Stimulated activated CD4-positive, alpha-beta T cell treated with anti-CD3 and anti-CD28 coated beads, Interleukin-1b, Interleukin-23, amount 100 ng/mL, for 24 hours (primary cell): Measurements from ENCODE around the gene ADAT1.
"Not testable (repeated sequence)": the region's sequence is repeated elsewhere in the genome, so short reads cannot be mapped to it uniquely, and the experiment has no call there.

Source experiments
- DNase-seq, 4 experiments: peaks; one replicate each; pipeline ENCODE4 v3.0.0-alpha.2; 2020; ENCODE audit warnings: low read depth in 4 of 4, low spot score in 1 of 4

Gene ADAT1

DNA sequence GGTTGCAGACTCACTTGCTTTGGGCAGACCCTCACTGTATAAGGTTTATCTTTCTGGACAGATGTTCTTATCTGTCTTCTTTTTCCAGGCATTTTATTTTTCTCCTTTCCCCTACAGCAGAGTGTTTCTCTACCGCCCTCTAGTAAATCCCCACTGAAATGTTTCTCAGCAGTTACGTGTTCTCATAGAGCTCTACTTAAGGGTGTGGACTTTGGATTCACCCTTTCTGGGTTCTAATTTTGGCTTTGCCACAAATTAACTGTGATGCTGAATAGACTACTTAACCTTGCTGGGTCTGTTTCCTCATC is 2.0 kb downstream of the ADAT1 start:
- no peak for DNase-seq

DNA sequence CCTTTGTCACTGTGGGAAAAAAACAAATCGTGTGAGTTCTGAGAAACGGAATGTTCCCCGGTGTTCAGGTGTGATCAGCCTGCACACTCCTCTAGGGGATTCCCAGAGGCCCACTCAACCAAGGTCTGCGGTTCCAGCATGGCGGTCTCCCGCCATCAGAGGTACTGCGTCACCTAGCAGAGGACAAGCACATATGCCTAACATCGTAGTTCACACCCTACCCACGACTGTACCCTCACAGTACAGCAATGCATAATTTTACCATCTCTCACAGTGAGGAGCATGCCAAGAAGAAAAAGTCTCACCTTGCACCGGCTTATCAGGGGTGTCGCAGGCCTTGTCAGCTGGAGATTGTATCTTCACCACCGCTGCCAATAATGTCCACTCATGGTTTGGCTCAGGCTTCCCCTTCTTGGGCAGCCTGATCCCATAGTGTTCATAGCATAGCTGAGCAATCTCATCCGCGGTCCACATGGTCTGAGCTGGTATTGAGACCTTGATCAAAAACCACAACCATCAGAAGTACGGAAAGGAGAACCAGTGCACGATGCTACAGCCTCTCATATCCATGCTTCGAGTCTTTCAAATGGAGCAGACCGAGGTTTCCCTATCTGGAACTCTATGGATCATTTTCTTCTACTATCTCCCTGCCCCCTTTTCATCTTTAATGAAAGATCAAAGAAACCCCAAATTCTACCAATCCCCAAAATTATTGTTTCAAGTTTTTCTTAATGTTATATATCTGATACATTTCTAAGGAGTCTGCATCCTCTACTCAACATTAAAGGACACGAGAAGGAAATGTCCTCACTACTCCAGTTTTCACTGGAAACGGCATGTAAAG is 2.5 kb downstream of the ADAT1 start:
- DNase-seq, result no peak

DNA sequence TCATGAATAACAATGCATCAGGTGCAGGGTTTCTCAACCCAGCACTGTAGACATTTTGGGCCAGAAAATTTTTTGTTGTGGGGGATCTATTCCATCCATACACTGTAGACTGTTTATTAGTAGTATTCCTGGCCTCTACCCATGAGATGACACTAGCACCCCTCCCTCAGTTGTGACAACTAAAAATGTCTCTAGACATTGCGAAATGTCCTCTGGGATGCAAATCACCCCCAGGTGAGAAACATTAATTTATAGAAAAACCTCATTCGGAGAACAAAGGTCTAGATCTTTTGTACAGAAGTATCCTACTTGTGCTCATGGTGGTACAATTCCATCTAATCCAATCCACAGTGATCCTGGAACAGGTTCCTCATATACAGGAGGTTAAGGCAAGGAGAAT is 4.3 kb downstream of the ADAT1 start:
- DNase-seq, result no peak

DNA sequence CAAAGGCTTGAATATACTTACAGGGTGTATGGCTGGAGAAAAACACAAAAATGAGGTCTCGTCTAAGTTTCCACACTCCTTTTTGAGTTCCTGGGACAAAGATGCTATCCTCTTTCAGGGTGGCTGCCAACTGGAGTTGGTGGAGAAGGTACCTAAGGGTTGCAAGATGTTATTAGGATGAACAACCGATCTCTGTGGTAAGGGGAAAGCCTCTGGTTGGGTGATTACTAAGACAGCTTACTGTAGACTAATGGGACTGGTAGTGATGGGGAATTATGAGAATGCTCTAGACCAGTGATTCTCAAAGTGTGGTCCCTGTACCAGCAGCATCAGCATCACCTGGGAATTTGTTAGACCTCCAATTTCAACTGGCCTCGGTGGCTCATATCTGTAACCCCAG is 6.0 kb downstream of the ADAT1 start:
- DNase-seq, result no peak

DNA sequence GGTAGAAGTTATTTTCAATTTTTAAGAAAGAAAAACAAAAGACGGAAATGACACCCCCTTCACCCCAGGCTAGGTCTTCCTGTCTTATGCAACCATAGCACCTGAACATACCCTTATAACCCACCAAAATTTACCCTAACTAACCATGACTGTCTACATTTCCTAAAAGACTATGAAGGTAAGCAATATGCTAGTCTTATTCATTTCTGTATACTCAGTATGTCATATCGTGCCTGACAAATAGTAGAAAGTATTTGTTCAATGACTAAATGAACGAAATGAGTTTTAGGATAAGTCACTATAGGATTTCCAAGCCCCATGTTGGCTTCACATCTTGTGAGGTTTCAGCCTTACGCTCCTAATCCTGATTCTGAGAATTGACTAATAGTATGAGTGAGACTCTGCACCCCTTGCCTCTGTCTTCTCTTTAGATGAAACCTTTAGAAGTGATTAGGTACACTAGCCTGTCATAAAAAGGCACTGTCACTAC is 6.5 kb downstream of the ADAT1 start:
- no peak for DNase-seq

DNA sequence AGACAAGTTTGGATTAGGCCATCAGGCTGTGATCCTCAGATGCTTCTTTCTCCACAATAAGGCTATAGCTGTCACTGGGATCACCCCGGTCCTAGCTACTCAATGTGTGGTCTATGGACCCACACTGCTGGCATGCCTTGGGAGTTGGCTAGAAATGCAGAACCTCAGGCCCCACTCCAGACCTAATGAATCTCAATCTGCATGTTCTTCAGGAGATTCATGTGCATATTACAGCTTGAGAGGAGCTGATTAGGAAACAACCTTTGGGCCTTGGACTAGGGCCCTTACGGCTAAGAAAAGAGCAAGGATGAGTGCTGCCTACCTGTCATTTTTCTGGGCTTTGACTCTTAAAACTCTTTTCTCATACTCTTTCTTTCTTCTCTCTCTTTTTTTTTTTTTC is 7.5 kb downstream of the ADAT1 start:
- DNase-seq, result no peak

DNA sequence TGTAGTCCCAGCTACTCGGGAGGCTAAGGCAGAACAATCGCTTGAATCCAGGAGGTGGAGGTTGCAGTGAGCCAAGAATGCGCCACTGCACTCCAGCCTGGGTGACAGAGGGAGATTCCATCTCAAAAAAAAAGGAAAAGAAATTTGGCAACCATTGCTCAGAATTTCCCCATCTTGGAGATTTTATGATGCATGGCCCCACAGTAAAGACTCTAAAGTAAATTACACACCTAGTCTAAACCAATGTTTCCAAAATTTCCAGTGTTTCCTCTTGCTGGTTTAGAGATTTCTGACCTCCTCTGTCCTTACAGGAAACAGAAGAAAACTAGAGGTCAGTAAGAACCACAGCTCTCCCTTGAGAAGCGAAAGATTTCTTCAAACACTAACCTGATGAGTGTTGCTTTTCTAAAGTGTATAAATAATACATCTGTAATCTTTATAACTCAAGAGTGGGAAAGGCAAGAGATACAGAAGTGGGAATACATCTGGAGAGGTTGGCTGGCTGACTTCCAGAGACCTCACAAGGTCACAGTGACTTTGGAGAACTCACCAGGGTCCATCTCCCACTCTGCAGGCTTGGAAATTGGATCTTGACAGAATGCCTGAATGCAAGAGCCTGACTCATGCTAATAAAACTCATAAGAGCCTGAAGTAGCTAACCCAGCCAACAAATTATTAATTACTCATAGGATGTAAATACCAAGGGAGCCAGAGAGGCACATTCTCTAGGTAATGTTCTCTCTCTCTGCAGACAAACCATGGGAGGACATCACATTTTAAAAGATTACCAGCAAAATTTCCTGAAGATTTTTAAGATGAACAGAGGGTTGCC is 8.8 kb downstream of the ADAT1 start:
- DNase-seq, result no peak

DNA sequence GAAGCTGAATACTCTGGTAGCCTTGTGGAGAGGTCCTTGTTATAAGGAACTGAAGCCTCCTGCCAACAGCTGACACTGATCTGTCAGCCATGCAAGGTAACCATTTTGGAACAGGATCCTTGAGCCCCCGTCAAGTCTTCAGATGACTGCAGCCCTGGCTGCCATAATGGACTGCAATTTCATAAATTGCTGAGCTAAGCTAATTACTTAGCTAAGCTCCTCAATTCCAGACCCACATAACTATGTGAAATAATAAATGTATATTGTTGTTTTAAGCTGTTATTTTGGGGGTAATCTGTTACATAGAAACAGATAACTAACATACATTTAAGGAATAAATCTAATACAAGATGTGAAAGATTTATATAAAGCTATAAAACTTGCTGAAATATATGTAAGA is 16.6 kb downstream of the ADAT1 start:
- no peak for DNase-seq

DNA sequence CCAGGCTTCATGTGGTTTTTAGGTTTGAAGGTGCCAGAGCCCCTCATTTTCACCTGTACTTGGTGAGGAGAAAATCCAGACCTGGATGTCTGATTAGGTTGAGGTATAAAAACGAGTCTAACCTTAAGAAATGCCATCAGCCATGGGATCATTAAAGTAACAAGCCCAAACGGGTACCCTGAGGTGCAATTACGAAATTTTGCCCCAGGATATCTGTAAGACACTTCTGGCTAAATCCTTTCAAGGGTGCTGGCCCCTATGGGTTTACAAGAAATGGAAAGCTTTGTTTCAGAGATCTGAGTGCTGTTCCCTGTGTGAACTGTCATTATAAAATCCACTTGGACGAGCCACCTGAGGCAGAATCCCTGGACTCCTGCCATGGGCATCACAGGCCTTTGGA is 19.8 kb downstream of the ADAT1 start:
- DNase-seq, result no peak

DNA sequence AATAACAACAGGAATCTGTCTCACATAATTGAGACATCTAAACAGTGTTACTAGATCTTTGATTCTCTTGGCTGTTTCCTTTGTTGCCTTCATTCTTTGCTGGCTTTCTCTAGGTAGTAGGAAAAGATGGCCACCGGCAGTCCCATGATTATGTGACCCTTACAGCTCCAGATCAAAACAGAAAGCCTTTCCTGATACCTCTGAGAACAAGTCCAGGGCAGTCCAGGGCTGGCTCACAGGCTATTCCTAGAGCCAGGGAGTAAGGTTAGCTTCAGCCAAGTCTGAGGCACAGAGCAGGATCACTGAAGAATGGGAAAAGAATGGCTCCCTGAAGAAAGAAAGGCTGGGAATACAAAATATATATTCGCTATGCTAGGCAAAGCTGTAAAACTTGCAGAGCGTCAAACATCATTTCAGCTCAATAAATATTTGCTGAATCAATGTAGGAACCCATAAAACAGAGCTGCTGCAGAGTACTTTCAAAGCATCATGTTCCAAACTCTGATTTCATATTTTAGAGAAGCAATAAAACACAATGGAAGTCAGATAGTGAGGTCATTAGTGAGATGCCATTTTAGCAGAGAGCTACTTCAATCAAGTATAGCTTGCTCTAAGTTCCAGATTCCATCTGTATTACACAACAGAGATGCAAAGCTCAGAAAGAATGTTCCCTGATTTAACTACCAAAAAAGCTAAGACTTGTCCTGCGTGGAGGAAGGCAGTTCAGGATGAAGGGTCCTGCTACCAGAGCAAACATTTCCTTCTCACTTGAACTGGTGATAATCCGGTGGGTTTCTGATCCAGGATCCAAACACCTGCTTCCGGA is 23.4 kb downstream of the ADAT1 start:
- no peak for DNase-seq

DNA sequence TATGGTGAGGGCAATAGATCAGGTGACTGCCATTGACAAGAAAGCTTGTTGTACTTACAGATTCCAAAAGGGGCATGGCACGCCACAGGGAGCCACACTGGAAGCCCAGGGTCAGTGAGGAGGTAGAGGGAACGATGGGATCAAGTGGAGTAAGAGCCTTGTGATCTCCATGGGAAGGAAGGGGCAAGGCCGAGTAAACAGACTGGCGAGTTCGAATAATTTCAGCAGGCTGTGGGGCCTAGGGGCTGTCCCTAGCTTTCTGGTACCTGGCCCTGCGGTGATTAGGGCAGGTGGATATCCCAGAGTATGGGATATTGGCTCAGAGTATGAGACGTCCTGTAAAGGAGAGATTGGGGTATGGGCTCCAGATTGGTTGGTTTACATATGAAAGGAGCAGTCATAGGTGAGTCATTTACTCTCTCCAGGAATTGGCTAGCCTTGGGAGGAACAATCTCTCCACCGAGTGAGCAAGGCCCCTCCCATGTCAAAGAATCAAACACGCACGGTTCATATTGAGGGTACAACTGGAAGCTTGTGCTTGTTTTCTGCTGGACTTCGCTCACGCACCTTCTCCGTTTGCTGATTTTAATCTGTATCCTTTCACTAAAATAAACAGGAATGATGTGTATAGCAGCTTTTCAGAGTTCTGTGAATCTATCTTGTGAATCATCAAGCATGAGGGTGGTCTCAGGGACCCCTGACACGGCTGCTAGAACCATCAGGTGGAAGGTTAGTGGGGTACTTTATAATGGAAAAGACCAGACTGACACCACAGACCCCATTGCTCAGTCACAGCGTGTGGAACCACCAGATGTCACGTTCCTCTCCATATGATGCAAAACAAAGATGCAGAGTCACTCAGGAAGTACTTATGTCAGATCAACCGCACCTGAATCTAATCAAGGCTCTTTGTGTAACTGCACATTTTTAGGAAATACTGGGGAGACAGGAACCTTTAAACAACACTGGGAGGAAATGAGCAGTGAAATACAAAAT is 29.0 kb downstream of the ADAT1 start:
- no peak for DNase-seq

DNA sequence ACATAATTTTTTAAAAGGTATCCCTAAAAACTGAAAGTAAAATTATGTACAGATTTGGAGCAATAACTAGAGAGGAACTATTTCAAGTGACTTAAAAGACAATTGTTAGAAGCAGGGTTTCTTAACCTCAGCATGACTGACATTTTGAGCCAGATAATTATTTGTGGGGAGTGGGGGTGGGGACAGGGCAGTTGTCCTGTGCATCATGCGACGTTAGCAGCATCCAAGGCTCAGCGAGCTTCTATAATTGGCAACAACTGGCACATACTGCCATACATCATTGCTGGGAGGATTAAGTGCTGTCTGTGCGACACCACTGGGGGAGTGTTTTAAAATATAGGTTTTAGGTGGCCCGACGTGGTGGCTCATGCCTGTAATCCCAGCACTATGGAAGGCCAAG is 29.8 kb downstream of the ADAT1 start:
- DNase-seq, result no peak

DNA sequence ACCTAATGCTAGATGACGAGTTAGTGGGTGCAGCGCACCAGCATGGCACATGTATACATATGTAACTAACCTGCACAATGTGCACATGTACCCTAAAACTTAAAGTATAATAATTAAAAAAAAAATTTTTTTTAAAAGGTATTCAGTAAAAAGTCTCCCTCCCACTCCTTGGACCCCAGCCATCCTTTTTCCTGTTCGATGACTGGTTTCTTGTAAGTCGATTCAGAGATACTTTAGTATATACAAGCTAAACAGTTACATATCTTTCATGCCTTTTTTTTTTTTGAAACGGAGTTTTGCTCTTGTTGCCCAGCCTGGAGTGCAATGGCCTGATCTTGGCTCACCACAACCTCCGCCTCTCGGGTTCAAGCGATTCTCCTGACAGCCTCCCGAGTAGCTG is 31.2 kb downstream of the ADAT1 start:
- DNase-seq, result not testable (repeated sequence)

DNA sequence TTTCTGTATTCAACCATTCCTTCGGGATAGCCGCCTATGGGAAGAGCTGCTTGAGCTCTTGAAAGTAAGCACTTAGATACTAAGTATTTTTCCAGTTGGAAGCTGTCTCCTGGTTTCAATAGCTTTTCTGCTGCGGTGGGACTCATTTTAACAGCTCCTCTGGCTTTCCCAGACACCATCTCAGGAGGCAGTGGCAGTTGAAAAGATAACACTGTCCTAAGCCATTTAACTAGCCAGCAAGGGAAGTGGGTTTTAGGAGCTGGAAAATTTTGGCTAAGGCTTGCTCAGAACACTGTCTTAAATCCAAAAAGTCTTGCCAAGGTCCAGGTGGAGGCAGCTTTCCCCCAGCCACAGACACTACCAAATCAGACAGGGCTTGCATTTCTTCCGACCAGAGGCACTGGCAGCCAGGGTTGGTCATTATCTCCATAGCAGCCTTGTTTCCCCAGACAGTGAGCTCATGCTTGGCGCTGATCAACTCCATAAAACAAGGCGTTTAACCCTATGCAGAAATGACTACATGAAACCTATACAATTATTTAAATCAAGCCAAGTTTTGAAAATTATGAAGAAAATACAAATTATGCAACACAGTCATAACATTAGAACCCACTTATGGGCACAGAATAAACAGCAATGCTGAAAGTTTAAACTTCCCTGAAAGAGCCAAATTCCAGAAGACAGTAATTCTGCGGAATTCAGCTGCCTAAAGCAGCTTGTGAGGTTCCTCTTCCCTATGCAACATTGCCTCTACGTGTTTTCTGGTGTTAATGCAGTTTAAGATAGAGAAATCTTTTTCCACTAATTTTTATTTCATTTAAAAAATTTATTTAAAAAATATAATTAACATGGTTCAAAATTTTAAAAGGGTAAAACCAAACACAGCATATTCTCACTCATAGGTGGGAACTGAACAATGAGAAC is 31.9 kb downstream of the ADAT1 start:
- DNase-seq, result no peak

DNA sequence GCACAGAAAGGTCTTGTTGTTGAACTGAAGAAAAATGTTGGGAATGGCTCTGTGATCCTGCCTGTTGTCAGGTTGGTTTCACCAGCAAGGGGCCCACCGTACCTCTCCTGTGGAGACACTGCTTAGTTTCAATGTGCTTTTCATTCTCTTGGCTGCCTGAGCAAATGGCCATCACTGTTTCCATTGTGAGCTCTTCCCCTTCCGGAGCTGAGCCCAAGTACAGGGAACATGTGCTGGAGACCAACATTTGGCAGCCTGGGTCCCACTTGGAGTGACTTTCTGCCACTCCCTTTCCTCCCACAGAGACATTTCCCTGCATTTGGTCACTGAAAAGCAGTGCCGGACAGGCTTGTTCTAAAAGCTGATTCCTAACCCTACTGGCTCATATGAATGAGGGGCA is 33.8 kb downstream of the ADAT1 start:
- DNase-seq, result no peak

DNA sequence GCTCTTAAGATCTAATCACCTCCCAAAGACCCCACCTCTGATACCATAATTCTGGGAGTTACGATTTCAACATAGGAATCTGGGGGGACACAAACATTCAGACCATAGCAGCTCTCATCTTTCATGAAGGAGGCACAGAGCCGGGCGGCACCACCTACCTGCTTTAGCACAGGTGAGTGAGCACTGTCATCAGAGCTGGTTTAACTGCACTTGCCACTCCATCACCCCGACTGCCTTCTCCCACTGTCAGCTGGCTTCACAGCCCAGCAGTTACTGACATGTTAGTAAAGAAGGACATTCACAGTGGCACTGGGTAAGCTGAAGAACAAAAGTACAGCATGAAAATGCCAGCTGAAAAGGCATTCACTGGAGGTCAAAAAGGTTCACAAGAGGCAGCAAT is 34.4 kb downstream of the ADAT1 start:
- no peak for DNase-seq

DNA sequence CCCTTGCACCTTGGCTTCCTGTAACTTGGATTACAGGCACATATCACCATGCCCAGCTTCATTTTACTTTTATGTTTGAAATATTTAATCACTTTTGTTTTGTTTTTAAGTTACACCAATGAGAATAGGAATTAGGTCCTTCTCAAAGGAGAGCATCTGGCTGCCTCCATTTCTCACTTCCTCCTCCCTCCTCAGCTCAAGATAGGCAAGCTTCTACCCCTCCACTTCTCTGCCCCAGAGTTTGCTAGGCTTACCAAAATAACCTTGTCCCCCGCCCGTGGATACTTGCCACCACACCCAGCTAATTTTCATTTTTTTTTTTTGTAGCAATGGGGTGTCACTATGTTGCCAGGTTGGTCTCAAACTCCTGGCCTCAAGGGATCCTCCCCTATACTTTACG is 39.0 kb downstream of the ADAT1 start:
- DNase-seq, result no peak

DNA sequence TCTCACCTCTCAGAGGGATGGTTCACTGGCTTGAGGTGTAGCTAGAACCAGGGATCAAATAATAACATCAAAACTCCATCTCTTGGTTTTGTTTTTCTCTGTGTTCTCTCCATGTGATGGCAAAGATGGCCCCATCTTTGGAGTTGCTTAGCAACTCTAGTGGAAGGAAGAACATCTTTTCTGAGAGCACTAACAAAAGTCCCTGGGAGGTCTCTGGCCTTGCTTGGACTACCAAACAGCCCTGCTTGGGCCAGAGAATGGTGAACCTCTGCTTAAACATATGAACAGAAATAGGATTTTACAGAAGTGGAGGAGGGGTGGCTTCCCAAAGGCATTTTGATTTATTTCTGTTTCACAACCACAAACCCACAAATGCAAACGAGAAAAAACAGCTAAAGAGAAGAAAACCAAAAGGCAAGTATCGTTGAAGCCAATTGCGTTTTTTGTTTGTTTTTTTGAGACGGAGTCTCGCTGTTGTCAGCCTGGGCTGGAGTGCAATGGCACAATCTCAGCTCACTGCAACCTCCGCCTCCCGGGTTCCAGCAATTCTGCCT is 43.7 kb downstream of the ADAT1 start:
- DNase-seq, result no peak

DNA sequence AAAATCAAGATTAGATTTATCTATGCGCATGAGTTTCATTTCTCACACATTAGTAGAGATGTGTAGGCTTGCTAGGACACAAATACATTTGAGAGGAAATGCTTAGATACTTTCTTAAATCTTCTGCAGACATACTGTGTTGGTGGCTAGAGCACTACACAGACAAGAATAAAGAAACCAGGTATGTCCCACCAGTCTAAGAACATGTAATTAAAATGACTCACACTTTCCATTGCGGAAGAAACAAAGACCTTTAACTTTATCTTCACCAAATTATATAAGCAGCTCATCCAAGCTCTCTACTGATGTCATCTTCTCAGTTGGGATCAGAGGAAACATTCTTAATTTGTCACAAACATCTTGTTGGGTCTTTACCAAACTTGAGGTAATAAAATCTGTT is 44.4 kb downstream of the ADAT1 start:
- no peak for DNase-seq
